GM19025 (cell line): ENCODE results near the gene SORBS2.

Source experiments
- ATAC-seq: cut with Tn5 transposase; IDR thresholded peaks from one replicate; pipeline ENCODE4 v1.9.1; 2021; ENCODE audit warnings: mild to moderate bottlenecking, low read depth, moderate library complexity; ENCODE audit not compliant: unreplicated experiment

The SORBS2 gene

GRCh38 chr4:185685804-185686203 lies 126.2 kb downstream of the SORBS2 start:
- ATAC-seq = no peak

GRCh38 chr4:185683896-185684295 lies 128.1 kb downstream of the SORBS2 start:
- no peak for ATAC-seq

GRCh38 chr4:185683222-185683621 lies 128.8 kb downstream of the SORBS2 start:
- ATAC-seq = no peak

- ATAC-seq = no peak
These were observed 129.8 kb downstream of the SORBS2 start for GRCh38 chr4:185682236-185682635.

GRCh38 chr4:185681604-185682003 lies 130.4 kb downstream of the SORBS2 start:
- ATAC-seq = no peak

- ATAC-seq = no peak
These were observed 131.4 kb downstream of the SORBS2 start for GRCh38 chr4:185680617-185681016.

GRCh38 chr4:185679523-185679922 lies 132.5 kb downstream of the SORBS2 start:
- no peak for ATAC-seq

- no peak for ATAC-seq
These were observed 134.2 kb downstream of the SORBS2 start for GRCh38 chr4:185677637-185678314.

GRCh38 chr4:185672618-185673017 lies 139.4 kb downstream of the SORBS2 start:
- no peak for ATAC-seq

GRCh38 chr4:185672151-185672550 lies 139.8 kb downstream of the SORBS2 start:
- no peak for ATAC-seq

GRCh38 chr4:185671496-185671895 lies 140.5 kb downstream of the SORBS2 start:
- ATAC-seq = no peak

GRCh38 chr4:185671066-185671465 lies 140.9 kb downstream of the SORBS2 start:
- no peak for ATAC-seq

- no peak for ATAC-seq
These were observed 142.7 kb downstream of the SORBS2 start for GRCh38 chr4:185669288-185669687.

- no peak for ATAC-seq
These were observed 145.8 kb downstream of the SORBS2 start for GRCh38 chr4:185666156-185666555.

GRCh38 chr4:185665655-185666054 lies 146.3 kb downstream of the SORBS2 start:
- ATAC-seq = no peak

- ATAC-seq = no peak
These were observed 147.5 kb downstream of the SORBS2 start for GRCh38 chr4:185664481-185664880.

GRCh38 chr4:185662030-185662778 lies 149.8 kb downstream of the SORBS2 start:
- no peak for ATAC-seq

- no peak for ATAC-seq
These were observed 151.7 kb downstream of the SORBS2 start for GRCh38 chr4:185660340-185660739.

GRCh38 chr4:185657699-185658098 lies 154.3 kb downstream of the SORBS2 start:
- ATAC-seq = no peak

GRCh38 chr4:185657183-185657582 lies 154.8 kb downstream of the SORBS2 start:
- ATAC-seq = no peak

- ATAC-seq = no peak
These were observed 155.5 kb downstream of the SORBS2 start for GRCh38 chr4:185656467-185656931.

- no peak for ATAC-seq
These were observed 156.9 kb downstream of the SORBS2 start for GRCh38 chr4:185654965-185655554.
